NT2/D1 (cell line): ENCODE data around the gene DAB2IP.

Experiments used
- SUZ12 ChIP-seq: IDR thresholded peaks from 2 replicates; pipeline ENCODE4 v1.6.1; 2011; ENCODE audit not compliant: insufficient read length, insufficient read depth; ENCODE audit errors: extremely low read depth
- YY1 ChIP-seq: IDR thresholded peaks from 2 replicates; pipeline ENCODE4 v1.6.1; 2011; ENCODE audit not compliant: insufficient read length, insufficient read depth
- ZNF274 ChIP-seq: IDR thresholded peaks from 2 replicates; pipeline ENCODE4 v1.6.1; 2011; ENCODE audit warnings: mild to moderate bottlenecking, low read depth, low read length

DNA sequence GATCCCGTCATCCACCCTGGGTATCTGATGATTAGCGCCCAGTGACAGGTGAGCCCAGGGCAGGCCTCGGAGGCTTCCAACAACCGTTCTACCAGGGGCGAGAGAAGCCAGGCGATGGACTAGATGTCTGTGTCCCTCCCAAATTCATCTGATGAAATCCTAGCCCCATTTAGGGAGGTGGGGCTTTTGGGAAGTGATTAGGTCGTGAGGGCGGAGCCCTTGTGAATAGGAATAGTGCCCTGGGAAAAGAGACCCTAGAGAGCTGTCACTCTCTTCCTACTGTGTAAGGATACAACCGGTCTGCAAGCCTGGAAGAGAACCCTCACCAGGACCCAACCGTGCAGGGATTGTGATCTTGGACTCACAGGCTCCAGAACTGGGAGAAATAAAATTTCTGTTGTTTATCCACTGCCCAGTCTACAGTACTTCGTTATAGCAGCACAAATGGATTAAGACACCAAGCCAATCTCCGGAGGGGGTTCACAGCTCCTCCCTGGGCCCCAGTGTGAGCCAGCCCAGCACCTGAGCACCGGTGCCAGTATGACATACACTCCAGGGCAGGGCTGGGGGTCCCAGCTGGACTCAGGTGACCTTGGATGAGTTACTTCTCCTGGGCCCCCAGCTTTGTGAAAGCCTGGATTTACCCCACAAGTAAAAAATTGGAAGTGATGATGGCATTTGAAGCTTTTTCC, 162.2 kb downstream of the DAB2IP start:
- TF ChIP-seq YY1 (no peak), SUZ12 (no peak), ZNF274 (no peak)
